Superior temporal gyrus (tissue), 1 donor: ENCODE data around the gene PPP3R1.

ENCODE experiments used
- DNase-seq: peaks from one replicate; pipeline ENCODE4 v3.0.0-alpha.2; 2016; ENCODE audit errors: extremely low spot score

Gene PPP3R1

GRCh38 chr2:68151037-68151436 is 101.3 kb downstream of the PPP3R1 start:
- DNase-seq = no peak

GRCh38 chr2:68141875-68142274 is 110.5 kb downstream of the PPP3R1 start:
- DNase-seq = no peak

- DNase-seq = no peak
These were observed 116.6 kb downstream of the PPP3R1 start for GRCh38 chr2:68135448-68136320.

- no peak for DNase-seq
These were observed 117.8 kb downstream of the PPP3R1 start for GRCh38 chr2:68134554-68134953.

GRCh38 chr2:68134120-68134519 is 118.2 kb downstream of the PPP3R1 start:
- DNase-seq = no peak
